Sigmoid colon (tissue), 7 donors: Measurements from ENCODE around the gene MRC1. TPM values are rescaled to one million over a fixed set of nuclear protein-coding genes. Genes with fewer than 3 reads are reported as not detected.

Experiments used
- DNase-seq: peaks from one replicate; pipeline ENCODE4 v3.0.0-alpha.2; 2019
- H3K27ac ChIP-seq, 4 donors: fragments of 200-600 bp; sonication (generic); one replicate each; pipeline ENCODE4 v1.5.1; 2016 to 2019; ENCODE audit warnings: mild to moderate bottlenecking in 1 of 4
- H3K27me3 ChIP-seq, 3 donors: fragments of 200-600 bp; sonication (generic); one replicate each; pipeline ENCODE4 v1.5.1; 2019; ENCODE audit warnings: mild to moderate bottlenecking in 1 of 3
- H3K36me3 ChIP-seq, 4 donors: fragments of 200-600 bp; sonication (generic); one replicate each; pipeline ENCODE4 v1.5.1; 2016 to 2019
- H3K4me1 ChIP-seq, 4 donors: fragments of 200-600 bp; sonication (generic); one replicate each; pipeline ENCODE4 v1.5.1; 2017 to 2019
- H3K4me3 ChIP-seq, 4 donors: fragments of 200-600 bp; sonication (generic); one replicate each; pipeline ENCODE4 v1.5.1; 2017 to 2019; ENCODE audit warnings: mild to moderate bottlenecking in 2 of 4, moderate library complexity in 1 of 4
- H3K9me3 ChIP-seq, 4 donors: fragments of 200-600 bp in 3 of 4; sonication (generic) in 3 of 4; one replicate each; pipeline versions ENCODE4 v1.5.1 to v1.6.1; 2013 to 2019
- EP300 ChIP-seq, 4 donors: sonication (generic); formaldehyde crosslinking; IDR thresholded peaks; one replicate each; pipeline ENCODE4 v1.6.1; 2017; ENCODE audit warnings: antibody characterized with exemption in 4 of 4
- POLR2A ChIP-seq, 2 donors: fragments of 450-650 bp; IDR thresholded peaks; one replicate each; pipeline ENCODE4 v1.6.1; 2016; ENCODE audit warnings: antibody characterized with exemption in 2 of 2, mild to moderate bottlenecking in 2 of 2, moderate library complexity in 2 of 2
- POLR2AphosphoS5 ChIP-seq, 4 donors: sonication (generic); formaldehyde crosslinking; IDR thresholded peaks; one replicate each; pipeline ENCODE4 v1.6.1; 2017; ENCODE audit warnings: antibody characterized with exemption in 4 of 4
- WGBS, 2 donors: extraction: QIAGEN DNeasy Blood & Tissue Kit; methylation state at CpG; one replicate each; pipeline ENCODE4 v1.1.7; 2013; 5-methylcytosine and 5-hydroxymethylcytosine counted together
- intact Hi-C: fragments of 100-400 bp; cut with DNase I; formaldehyde crosslinking; loops from one replicate; pipeline ENCODE4 v1.15.1; 2023
- polyA plus RNA-seq, 3 donors: library from polyadenylated mRNA; stranded (reverse); fragments of 200-250 nt; gene quantifications; one replicate each; pipeline ENCODE4 v1.2.3, GENCODE V29; 2013
- total RNA-seq, 4 donors: library from RNA; depleted of rRNA; stranded (reverse); fragments of >200 nt; gene quantifications; one replicate each; pipeline ENCODE4 v1.1.0, GENCODE V29; 2016
- TF ChIP-seq, protein P1 (sequence below), 4 experiments: fragments of 450-650 bp in 3 of 4; fragments of 200-600 bp in 1 of 4; IDR thresholded peaks; one replicate each; pipeline ENCODE4 v1.5.1; 2016 to 2019; ENCODE audit warnings: antibody characterized with exemption in 4 of 4, mild to moderate bottlenecking in 3 of 4, moderate library complexity in 2 of 4
- donor health status: healthy with polysubstance abuse.
- donor health status: Bipolar disorder and iron deficiency.
- donor health status: healthy.

Gene MRC1
- total and polyA plus RNA-seq, 7 donors = 5.4 to 71.7 (median 28.0) TPM

DNA sequence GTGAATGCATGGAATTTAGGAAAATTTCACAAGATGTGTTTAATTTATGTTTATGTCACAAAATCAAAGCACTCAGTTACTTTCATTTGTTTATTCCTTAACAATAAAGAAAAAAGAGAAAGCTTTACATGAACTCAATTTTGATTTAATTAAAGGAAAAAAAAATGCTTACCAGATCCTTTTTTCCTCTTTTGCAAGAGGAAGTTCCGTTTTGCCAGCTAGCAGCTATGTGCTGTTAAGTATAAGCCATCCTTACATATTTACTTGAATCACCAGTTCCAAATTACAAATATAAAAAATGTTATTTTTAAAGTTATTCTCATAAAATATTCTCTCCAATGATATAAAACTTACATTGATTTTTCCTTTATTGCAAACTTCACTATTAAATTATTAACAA is 12.7 kb downstream of the MRC1 start:
- WGBS, 2 donors = 64 to 83% methylated on average over 1 of the region's 1 CpG
- intact Hi-C loops = no loop called here

DNA sequence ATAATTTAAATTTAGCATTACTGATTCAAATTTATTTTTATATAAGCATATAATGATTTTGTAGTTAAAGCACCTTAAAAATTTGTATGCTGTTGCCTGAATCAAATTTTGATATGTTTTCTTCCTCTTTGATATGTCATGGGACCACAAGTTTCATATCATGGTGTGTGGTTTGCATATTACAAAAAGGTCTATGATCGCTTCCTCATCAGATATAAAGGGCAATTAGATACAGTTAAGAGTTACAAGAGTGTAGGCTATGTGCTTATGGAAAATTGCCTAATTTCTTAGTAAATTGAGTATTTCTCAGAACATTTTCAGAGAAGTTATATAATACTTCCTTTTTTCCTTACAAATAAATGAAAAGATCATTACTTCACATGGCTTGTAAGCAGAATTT is 22.2 kb downstream of the MRC1 start:
- intact Hi-C loops = no loop called here
- H3K4me3 ChIP-seq = no peak overlapping the region
- H3K36me3 ChIP-seq = no peaks in the 10 kb centered on the region
- H3K9me3 ChIP-seq = no peaks in the 10 kb centered on the region
- H3K27me3 ChIP-seq = no peaks in the 10 kb centered on the region
- peaks cover 0 to 14% (median 12%) of the 10 kb centered on the region in 4 donors for H3K4me1 ChIP-seq
- TF ChIP-seq POLR2A (IDR thresholded peaks at IDR 0.05) (no peak), POLR2AphosphoS5 (IDR thresholded peaks at IDR 0.05) (no peak), EP300 (IDR thresholded peaks at IDR 0.05) (no peak)
- TF ChIP-seq, protein P1, sequence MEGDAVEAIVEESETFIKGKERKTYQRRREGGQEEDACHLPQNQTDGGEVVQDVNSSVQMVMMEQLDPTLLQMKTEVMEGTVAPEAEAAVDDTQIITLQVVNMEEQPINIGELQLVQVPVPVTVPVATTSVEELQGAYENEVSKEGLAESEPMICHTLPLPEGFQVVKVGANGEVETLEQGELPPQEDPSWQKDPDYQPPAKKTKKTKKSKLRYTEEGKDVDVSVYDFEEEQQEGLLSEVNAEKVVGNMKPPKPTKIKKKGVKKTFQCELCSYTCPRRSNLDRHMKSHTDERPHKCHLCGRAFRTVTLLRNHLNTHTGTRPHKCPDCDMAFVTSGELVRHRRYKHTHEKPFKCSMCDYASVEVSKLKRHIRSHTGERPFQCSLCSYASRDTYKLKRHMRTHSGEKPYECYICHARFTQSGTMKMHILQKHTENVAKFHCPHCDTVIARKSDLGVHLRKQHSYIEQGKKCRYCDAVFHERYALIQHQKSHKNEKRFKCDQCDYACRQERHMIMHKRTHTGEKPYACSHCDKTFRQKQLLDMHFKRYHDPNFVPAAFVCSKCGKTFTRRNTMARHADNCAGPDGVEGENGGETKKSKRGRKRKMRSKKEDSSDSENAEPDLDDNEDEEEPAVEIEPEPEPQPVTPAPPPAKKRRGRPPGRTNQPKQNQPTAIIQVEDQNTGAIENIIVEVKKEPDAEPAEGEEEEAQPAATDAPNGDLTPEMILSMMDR (IDR thresholded peaks at IDR 0.05) = no peak
- WGBS, 2 donors = 60 to 90% methylated on average over 1 of the region's 1 CpG
- no peak for DNase-seq
- H3K27ac ChIP-seq = no peak overlapping the region

More for the DNA sequence above, 12.7 kb downstream of the MRC1 start:
- H3K4me1 ChIP-seq = no peaks in the 10 kb centered on the region
- no peaks in the 10 kb centered on the region for H3K36me3 ChIP-seq
- no peak overlapping the region for H3K4me3 ChIP-seq
- no peak overlapping the region for H3K27ac ChIP-seq
- TF ChIP-seq POLR2A (IDR thresholded peaks at IDR 0.05) = no peak
- TF ChIP-seq EP300 (IDR thresholded peaks at IDR 0.05) = no peak
- TF ChIP-seq, protein P1 (IDR thresholded peaks at IDR 0.05) = no peak
- no peak for TF ChIP-seq POLR2AphosphoS5 (IDR thresholded peaks at IDR 0.05)
- no peak for DNase-seq
- no peaks in the 10 kb centered on the region for H3K27me3 ChIP-seq
- H3K9me3 ChIP-seq = no peaks in the 10 kb centered on the region

DNA sequence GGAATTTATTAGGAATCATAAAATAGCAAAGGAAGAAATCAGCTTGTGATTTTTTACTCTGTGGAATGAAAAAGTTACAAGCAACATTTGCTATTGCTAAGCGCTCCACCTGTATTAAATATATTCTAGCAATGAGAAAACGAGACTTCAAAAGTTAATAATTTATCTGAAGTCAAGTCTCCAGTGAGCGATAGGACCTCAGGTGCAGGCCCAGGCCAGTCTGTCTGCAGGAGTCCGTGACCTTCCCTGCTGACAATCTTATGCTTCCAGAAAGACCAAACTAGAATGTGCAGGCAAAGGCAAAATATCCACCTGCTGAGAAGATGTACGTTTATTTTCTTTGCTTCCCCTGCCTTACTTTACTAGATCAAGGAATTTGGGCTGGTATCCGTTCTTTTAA is 22.7 kb downstream of the MRC1 start:
- 72 to 81% methylated on average over 6 of the region's 6 CpGs for WGBS, 2 donors
- intact Hi-C loops = no loop called here
- Histone ChIP-seq H3K9me3 (no peaks in the 10 kb centered on the region), H3K4me1 (peaks cover 0 to 19% (median 17%) of the 10 kb centered on the region in 4 donors), H3K36me3 (no peaks in the 10 kb centered on the region), H3K4me3 (no peak overlapping the region), H3K27me3 (no peaks in the 10 kb centered on the region), H3K27ac (no peak overlapping the region)
- DNase-seq = no peak
- no peak for TF ChIP-seq POLR2AphosphoS5 (IDR thresholded peaks at IDR 0.05)

DNA sequence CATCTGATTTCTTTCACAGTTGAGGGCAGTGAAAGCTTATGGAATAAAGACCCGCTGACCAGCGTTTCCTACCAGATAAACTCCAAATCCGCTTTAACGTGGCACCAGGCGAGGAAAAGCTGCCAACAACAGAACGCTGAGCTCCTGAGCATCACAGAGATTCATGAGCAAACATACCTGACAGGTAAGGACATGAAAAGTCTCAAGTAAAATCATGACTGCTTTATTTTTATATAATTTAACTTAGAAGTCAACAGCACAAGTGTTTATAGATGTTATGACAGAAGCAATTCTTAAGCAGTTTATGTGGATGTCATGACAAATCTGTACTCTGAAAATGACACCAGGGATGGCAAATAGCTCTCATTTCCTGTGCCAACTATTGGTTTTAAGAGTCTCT is 24.5 kb downstream of the MRC1 start:
- TF ChIP-seq EP300 (IDR thresholded peaks at IDR 0.05) (no peak), POLR2A (IDR thresholded peaks at IDR 0.05) (no peak), POLR2AphosphoS5 (IDR thresholded peaks at IDR 0.05) (no peak)
- TF ChIP-seq, protein P1 (IDR thresholded peaks at IDR 0.05) = no peak
- intact Hi-C loops = no loop called here
- H3K9me3 ChIP-seq = no peaks in the 10 kb centered on the region
- no peak overlapping the region for H3K27ac ChIP-seq
- H3K27me3 ChIP-seq = no peaks in the 10 kb centered on the region
- peaks cover 0 to 24% (median 18%) of the 10 kb centered on the region in 4 donors for H3K4me1 ChIP-seq
- H3K36me3 ChIP-seq = no peaks in the 10 kb centered on the region
- DNase-seq = no peak
- WGBS, 2 donors = 93 to 95% methylated on average over 6 of the region's 6 CpGs
- no peak overlapping the region for H3K4me3 ChIP-seq

DNA sequence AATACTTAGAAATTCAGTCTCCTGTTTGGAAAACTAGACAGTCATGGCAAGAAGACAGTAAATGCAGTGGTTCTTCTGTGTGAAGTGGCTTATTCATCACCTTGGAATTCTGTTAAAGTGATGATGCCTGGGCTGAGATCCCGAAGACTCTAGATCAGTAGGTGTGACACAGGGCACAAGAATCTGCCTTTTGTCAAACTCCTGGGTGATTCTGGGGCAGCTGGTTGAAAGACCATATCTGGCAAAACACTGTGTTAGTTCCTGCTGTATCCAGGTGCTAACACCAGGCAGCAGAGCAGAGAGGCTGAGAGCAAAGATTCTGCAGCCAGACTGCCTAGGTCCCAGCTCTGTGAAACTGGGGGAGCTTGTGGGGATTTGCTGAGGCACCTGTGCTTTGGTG is 26.5 kb downstream of the MRC1 start:
- H3K36me3 ChIP-seq = no peaks in the 10 kb centered on the region
- peak overlapping the region in 2 of 4 donors; percentile 24 to 57 for H3K27ac ChIP-seq
- peaks cover 0 to 24% (median 18%) of the 10 kb centered on the region in 4 donors for H3K4me1 ChIP-seq
- WGBS, 2 donors = 73 to 77% methylated on average over 1 of the region's 1 CpG
- TF ChIP-seq POLR2AphosphoS5 (IDR thresholded peaks at IDR 0.05) = peak in 2 of 4 donors; percentile 36
- TF ChIP-seq, protein P1 (IDR thresholded peaks at IDR 0.05) = no peak
- no peak overlapping the region for H3K4me3 ChIP-seq
- no peaks in the 10 kb centered on the region for H3K9me3 ChIP-seq
- H3K27me3 ChIP-seq = no peaks in the 10 kb centered on the region
- no peak for DNase-seq
- intact Hi-C loops = no loop called here
